DND-41 (cell line): Measurements from ENCODE around the gene ADGRB3.
A peak's percentile ranks its signal among the peaks of the same experiment; 100 is the strongest.

Source experiments
- ATAC-seq: fragments of 200-7000 bp; cut with Tn5 transposase; 3 replicates; pipeline ENCODE4 v1.9.1; 2021; ENCODE audit warnings: low read depth; ENCODE audit not compliant: insufficient read depth
- DNase-seq: peaks from one replicate; pipeline ENCODE4 v3.0.0-alpha.2; 2020
- H2AFZ ChIP-seq: 2 replicates; pipeline ENCODE4 v1.6.0; 2012; ENCODE audit warnings: low read depth, low read length
- H3K27ac ChIP-seq: 2 replicates; pipeline ENCODE4 v1.5.1; 2012; ENCODE audit warnings: low read length, inconsistent platforms
- H3K27me3 ChIP-seq: fragments of 200-600 bp; sonication (generic); 2 replicates; pipeline ENCODE4 v1.6.0; 2012; ENCODE audit warnings: low read length, mild to moderate bottlenecking, inconsistent platforms; ENCODE audit not compliant: insufficient read depth, poor library complexity
- H3K36me3 ChIP-seq: 2 replicates; pipeline ENCODE4 v1.5.1; 2012; ENCODE audit warnings: low read length, inconsistent platforms; ENCODE audit not compliant: insufficient read depth
- H3K4me1 ChIP-seq: 2 replicates; pipeline ENCODE4 v1.5.1; 2012; ENCODE audit warnings: mild to moderate bottlenecking, low read length; ENCODE audit not compliant: insufficient read depth
- H3K4me2 ChIP-seq: 2 replicates; pipeline ENCODE4 v1.6.0; 2012; ENCODE audit warnings: mild to moderate bottlenecking, moderate library complexity, low read length, inconsistent platforms; ENCODE audit not compliant: insufficient read depth
- H3K4me3 ChIP-seq, 2 experiments: fragments of 200-600 bp in 1 of 2; shearing (Covaris generic) in 1 of 2; 2 replicates each; pipeline ENCODE4 v1.5.1; 2012 to 2016; ENCODE audit warnings: inconsistent platforms in 2 of 2, low read length in 2 of 2, mild to moderate bottlenecking in 2 of 2, low read depth in 1 of 2, moderate library complexity in 1 of 2
- H3K79me2 ChIP-seq: 2 replicates; pipeline ENCODE4 v1.6.0; 2012; ENCODE audit warnings: low read length, inconsistent platforms; ENCODE audit not compliant: insufficient read depth
- H3K9ac ChIP-seq: 2 replicates; pipeline ENCODE4 v1.6.0; 2012; ENCODE audit warnings: low read depth, mild to moderate bottlenecking, inconsistent platforms, low read length, moderate library complexity
- H3K9me3 ChIP-seq: 2 replicates; pipeline ENCODE4 v1.5.1; 2012; ENCODE audit warnings: low read length, moderate library complexity, mild to moderate bottlenecking, inconsistent platforms; ENCODE audit not compliant: insufficient read depth, severe bottlenecking
- H4K20me1 ChIP-seq: 2 replicates; pipeline ENCODE4 v1.6.0; 2012; ENCODE audit warnings: low read length; ENCODE audit not compliant: insufficient read depth
- CTCF ChIP-seq: IDR thresholded peaks from 2 replicates; pipeline ENCODE4 v1.5.1; 2012; ENCODE audit warnings: borderline replicate concordance, low read length, moderate library complexity, mild to moderate bottlenecking; ENCODE audit not compliant: poor library complexity, severe bottlenecking; ENCODE audit errors: extremely low read depth
- EZH2 ChIP-seq: IDR thresholded peaks from 3 replicates; pipeline ENCODE4 v1.6.1; 2012; ENCODE audit warnings: borderline replicate concordance, low read depth, mild to moderate bottlenecking, moderate library complexity, low read length, inconsistent platforms; ENCODE audit not compliant: severe bottlenecking

ADGRB3 gene

GRCh38 chr6:68941345-68941744 is 306.3 kb downstream of the ADGRB3 start:
- Histone ChIP-seq H3K36me3 (no peaks in the 10 kb centered on the region), H3K4me2 (no peak overlapping the region), H3K4me3 (no peak overlapping the region), H3K9ac (no peak overlapping the region), H3K27ac (no peak overlapping the region), H3K27me3 (no peaks in the 10 kb centered on the region), H3K9me3 (no peaks in the 10 kb centered on the region), H3K4me1 (no peaks in the 10 kb centered on the region), H2AFZ (no peak overlapping the region), H4K20me1 (no peaks in the 10 kb centered on the region), H3K79me2 (no peaks in the 10 kb centered on the region)
- no peak for TF ChIP-seq EZH2
- TF ChIP-seq CTCF, result no peak
- ATAC-seq (no peak), DNase-seq (no peak)

GRCh38 chr6:68947721-68948120 is 312.6 kb downstream of the ADGRB3 start:
- H3K4me2 ChIP-seq, result no peak overlapping the region
- TF ChIP-seq CTCF, result no peak
- TF ChIP-seq EZH2, result no peak

GRCh38 chr6:68951270-68951669 is 316.2 kb downstream of the ADGRB3 start:
- no peaks in the 10 kb centered on the region for H3K79me2 ChIP-seq
- DNase-seq (no peak), ATAC-seq (no peak)
- no peak overlapping the region for H3K4me3 ChIP-seq
- H3K27me3 ChIP-seq, result no peaks in the 10 kb centered on the region
- TF ChIP-seq CTCF (no peak), EZH2 (no peak)
- no peaks in the 10 kb centered on the region for H4K20me1 ChIP-seq
- no peak overlapping the region for H2AFZ ChIP-seq
- H3K4me2 ChIP-seq, result no peak overlapping the region
- no peaks in the 10 kb centered on the region for H3K36me3 ChIP-seq
- H3K9me3 ChIP-seq, result no peaks in the 10 kb centered on the region
- H3K9ac ChIP-seq, result no peak overlapping the region
- no peaks in the 10 kb centered on the region for H3K4me1 ChIP-seq
- no peak overlapping the region for H3K27ac ChIP-seq

More at GRCh38 chr6:68947721-68948120, 312.6 kb downstream of the ADGRB3 start:
- no peak overlapping the region for H2AFZ ChIP-seq
- DNase-seq (no peak), ATAC-seq (no peak)
- H3K4me1 ChIP-seq, result no peaks in the 10 kb centered on the region
- H3K9me3 ChIP-seq, result no peaks in the 10 kb centered on the region
- H4K20me1 ChIP-seq, result no peaks in the 10 kb centered on the region
- no peak overlapping the region for H3K4me3 ChIP-seq
- no peaks in the 10 kb centered on the region for H3K79me2 ChIP-seq
- no peak overlapping the region for H3K27ac ChIP-seq
- no peaks in the 10 kb centered on the region for H3K36me3 ChIP-seq
- H3K27me3 ChIP-seq, result no peaks in the 10 kb centered on the region
- H3K9ac ChIP-seq, result no peak overlapping the region

GRCh38 chr6:68958327-68958726 is 323.2 kb downstream of the ADGRB3 start:
- Histone ChIP-seq H3K4me3 (no peak overlapping the region), H3K4me2 (no peak overlapping the region), H3K27ac (no peak overlapping the region), H3K79me2 (no peaks in the 10 kb centered on the region), H3K9me3 (no peaks in the 10 kb centered on the region), H3K27me3 (no peaks in the 10 kb centered on the region), H4K20me1 (no peaks in the 10 kb centered on the region), H3K4me1 (no peaks in the 10 kb centered on the region), H3K9ac (no peak overlapping the region), H2AFZ (no peak overlapping the region), H3K36me3 (no peaks in the 10 kb centered on the region)
- no peak for TF ChIP-seq EZH2
- TF ChIP-seq CTCF, result peak; percentile 26
- ATAC-seq, result no peak
- DNase-seq, result no peak
